Osteoblast (primary cell): ENCODE results near the gene SNX24. TPM values are rescaled to one million over a fixed set of nuclear protein-coding genes. Genes with fewer than 3 reads are reported as not detected.

Experiments used
- DNase-seq: peaks from one replicate; pipeline ENCODE4 v3.0.0; 2011; ENCODE audit warnings: low spot score, mixed read lengths; ENCODE audit not compliant: insufficient read length; ENCODE audit errors: missing footprints
- H2AFZ ChIP-seq: 2 replicates; pipeline ENCODE4 v1.6.0; 2011; ENCODE audit warnings: mild to moderate bottlenecking, low read length
- H3K27ac ChIP-seq: 2 replicates; pipeline ENCODE4 v1.5.1; 2011; ENCODE audit warnings: mild to moderate bottlenecking, low read depth, low read length, moderate library complexity
- H3K27me3 ChIP-seq: 2 replicates; pipeline ENCODE4 v1.6.0; 2012; ENCODE audit warnings: mild to moderate bottlenecking, control low read depth, inconsistent platforms, low read length, moderate library complexity; ENCODE audit not compliant: insufficient read depth
- H3K36me3 ChIP-seq: 2 replicates; pipeline ENCODE4 v1.5.1; 2011; ENCODE audit warnings: mild to moderate bottlenecking, low read length, control low read depth, moderate library complexity; ENCODE audit not compliant: insufficient read depth
- H3K4me1 ChIP-seq: 2 replicates; pipeline ENCODE4 v1.5.1; 2011; ENCODE audit warnings: mild to moderate bottlenecking, low read length, control low read depth, moderate library complexity; ENCODE audit not compliant: insufficient read depth
- H3K4me2 ChIP-seq: 2 replicates; pipeline ENCODE4 v1.6.0; 2011; ENCODE audit warnings: mild to moderate bottlenecking, low read length; ENCODE audit not compliant: insufficient read depth
- H3K4me3 ChIP-seq: fragments of 200-600 bp; sonication (generic); 3 replicates; pipeline ENCODE4 v1.5.1; 2012; ENCODE audit warnings: mild to moderate bottlenecking, low read length, inconsistent platforms; ENCODE audit not compliant: insufficient read depth
- H3K79me2 ChIP-seq: 2 replicates; pipeline ENCODE4 v1.6.0; 2012; ENCODE audit warnings: mild to moderate bottlenecking, low read length, control low read depth, inconsistent platforms; ENCODE audit not compliant: insufficient read depth
- H3K9me3 ChIP-seq: 2 replicates; pipeline ENCODE4 v1.5.1; 2011; ENCODE audit warnings: low read depth, low read length, control low read depth
- H4K20me1 ChIP-seq: 2 replicates; pipeline ENCODE4 v1.6.0; 2012; ENCODE audit warnings: mild to moderate bottlenecking, low read length, control low read depth; ENCODE audit not compliant: insufficient read depth
- total RNA-seq: library from RNA; depleted of rRNA; stranded (reverse); fragments of >200 nt; gene quantifications from 2 replicates; pipeline ENCODE4 v1.2.3, GENCODE V29; 2012
- TF ChIP-seq, protein P1 (sequence below): IDR thresholded peaks from 2 replicates; pipeline ENCODE4 v1.5.1; 2011; ENCODE audit warnings: mild to moderate bottlenecking, low read depth, low read length, moderate library complexity; ENCODE audit errors: extremely low read depth

The SNX24 gene
- total RNA-seq, 1 donor = 26.4 TPM

DNA sequence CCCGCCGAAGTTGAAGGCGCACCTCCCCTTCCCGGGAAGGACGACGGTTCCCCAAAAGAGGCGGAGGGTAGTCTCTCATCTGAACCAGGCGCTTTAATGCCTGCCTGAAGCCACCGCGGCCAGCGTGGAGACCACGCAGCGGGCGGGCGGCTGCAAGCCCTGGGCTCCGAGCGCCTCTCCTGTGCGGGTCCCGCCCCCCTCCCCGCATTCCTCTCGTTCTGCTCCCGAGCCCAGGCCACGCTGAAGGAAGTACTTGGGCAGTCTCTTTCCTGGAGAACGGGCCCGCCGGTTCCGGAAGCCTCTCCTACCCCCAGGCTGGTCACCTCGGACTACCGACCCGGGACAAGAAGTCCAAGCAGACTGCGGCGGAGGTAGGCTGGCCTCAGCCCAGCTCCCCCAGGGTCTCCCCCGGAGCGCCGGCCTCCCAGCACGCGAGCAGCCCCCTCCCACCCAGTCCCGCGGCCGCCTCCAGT is 190.5 kb downstream of the SNX24 start:
- Histone ChIP-seq H3K4me1 (peaks cover 7% of the 10 kb centered on the region), H3K4me2 (peak overlapping the region; percentile 89), H2AFZ (peak overlapping the region; percentile 92), H4K20me1 (peaks cover 17% of the 10 kb centered on the region), H3K36me3 (no peaks in the 10 kb centered on the region), H3K9me3 (no peaks in the 10 kb centered on the region), H3K27ac (no peak overlapping the region), H3K4me3 (peak overlapping the region; percentile 90), H3K79me2 (peaks cover 25% of the 10 kb centered on the region), H3K27me3 (no peaks in the 10 kb centered on the region)
- TF ChIP-seq, protein P1, sequence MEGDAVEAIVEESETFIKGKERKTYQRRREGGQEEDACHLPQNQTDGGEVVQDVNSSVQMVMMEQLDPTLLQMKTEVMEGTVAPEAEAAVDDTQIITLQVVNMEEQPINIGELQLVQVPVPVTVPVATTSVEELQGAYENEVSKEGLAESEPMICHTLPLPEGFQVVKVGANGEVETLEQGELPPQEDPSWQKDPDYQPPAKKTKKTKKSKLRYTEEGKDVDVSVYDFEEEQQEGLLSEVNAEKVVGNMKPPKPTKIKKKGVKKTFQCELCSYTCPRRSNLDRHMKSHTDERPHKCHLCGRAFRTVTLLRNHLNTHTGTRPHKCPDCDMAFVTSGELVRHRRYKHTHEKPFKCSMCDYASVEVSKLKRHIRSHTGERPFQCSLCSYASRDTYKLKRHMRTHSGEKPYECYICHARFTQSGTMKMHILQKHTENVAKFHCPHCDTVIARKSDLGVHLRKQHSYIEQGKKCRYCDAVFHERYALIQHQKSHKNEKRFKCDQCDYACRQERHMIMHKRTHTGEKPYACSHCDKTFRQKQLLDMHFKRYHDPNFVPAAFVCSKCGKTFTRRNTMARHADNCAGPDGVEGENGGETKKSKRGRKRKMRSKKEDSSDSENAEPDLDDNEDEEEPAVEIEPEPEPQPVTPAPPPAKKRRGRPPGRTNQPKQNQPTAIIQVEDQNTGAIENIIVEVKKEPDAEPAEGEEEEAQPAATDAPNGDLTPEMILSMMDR = no peak
- peak; percentile 94 for DNase-seq

DNA sequence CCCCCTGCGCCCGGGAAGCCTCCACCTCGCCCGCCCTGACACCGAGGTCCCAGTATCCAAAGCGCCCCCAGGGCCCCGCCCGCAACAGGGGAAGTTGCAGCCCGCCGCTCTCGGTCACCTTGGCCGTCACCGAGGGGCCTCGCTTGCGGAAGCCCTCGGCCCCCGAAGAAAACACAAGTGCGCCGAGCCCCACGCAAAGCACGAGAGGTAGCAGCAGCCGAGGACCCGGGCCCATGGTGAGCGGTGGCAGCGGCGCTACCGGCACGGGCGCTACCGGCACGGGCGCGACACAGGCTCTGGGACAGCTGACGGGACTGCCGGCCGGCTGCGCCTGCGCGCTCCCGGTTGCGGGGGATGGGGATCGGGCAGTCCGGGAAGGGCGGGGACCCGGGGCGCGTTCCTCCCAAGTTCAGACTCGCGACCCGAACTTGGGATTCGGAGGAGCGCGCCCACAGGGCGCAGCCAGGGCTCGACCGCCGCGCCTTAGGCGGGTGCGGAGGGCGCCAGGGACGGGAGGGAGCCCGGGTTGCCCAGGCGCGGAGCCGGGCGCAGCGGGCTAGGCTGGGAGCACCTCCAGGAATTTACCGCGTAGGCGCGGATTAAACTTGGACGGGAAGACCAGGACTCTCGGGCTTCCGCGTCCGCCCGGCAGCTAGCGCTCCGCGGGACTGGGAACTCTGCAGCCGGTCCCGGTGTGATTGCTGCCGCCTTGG is 191.1 kb downstream of the SNX24 start, which contains the start of gene PPIC:
Gene PPIC (minus strand): TSS at position 335 of the 713 bp plus-strand sequence. CDS start 100 bp downstream, at position 235.
- H3K36me3 ChIP-seq = no peaks in the 10 kb centered on the region
- peak within 1 kb of the TSS; percentile 89 for H3K4me2 ChIP-seq
- peaks cover 17% of the 10 kb centered on the region for H4K20me1 ChIP-seq
- H3K4me1 ChIP-seq = peaks cover 7% of the 10 kb centered on the region
- no peaks in the 10 kb centered on the region for H3K27me3 ChIP-seq
- TF ChIP-seq, protein P1 = no peak
- peak within 1 kb of the TSS; percentile 92 for H2AFZ ChIP-seq
- DNase-seq = peak; percentile 98
- H3K4me3 ChIP-seq = peak within 1 kb of the TSS; percentile 90
- H3K27ac ChIP-seq = peak within 1 kb of the TSS; percentile 60
- H3K79me2 ChIP-seq = peaks cover 21% of the 10 kb centered on the region
- no peaks in the 10 kb centered on the region for H3K9me3 ChIP-seq

DNA sequence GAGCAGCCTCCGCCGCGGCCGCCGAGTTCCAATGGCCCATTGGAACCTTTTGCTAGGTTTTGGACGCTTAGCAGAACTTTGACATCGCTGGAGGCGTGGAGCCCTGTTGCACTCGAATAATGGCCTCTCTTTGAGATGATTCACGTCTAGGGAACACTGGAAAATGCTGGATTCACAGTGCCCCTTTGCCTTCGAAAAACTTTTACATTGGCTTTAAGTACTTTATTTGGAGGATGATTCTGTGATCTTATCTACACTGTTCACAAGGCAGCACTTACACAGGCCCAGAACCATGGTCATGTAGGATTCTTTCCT is 191.6 kb downstream of the SNX24 start:
- H3K4me3 ChIP-seq = peak overlapping the region; percentile 90
- H3K4me2 ChIP-seq = peak overlapping the region; percentile 89
- TF ChIP-seq, protein P1 = no peak
- H4K20me1 ChIP-seq = peaks cover 17% of the 10 kb centered on the region
- peaks cover 19% of the 10 kb centered on the region for H3K79me2 ChIP-seq
- H3K4me1 ChIP-seq = peaks cover 7% of the 10 kb centered on the region
- no peaks in the 10 kb centered on the region for H3K36me3 ChIP-seq
- no peaks in the 10 kb centered on the region for H3K27me3 ChIP-seq
- DNase-seq = no peak
- H2AFZ ChIP-seq = peak overlapping the region; percentile 92
- peak overlapping the region; percentile 60 for H3K27ac ChIP-seq
- no peaks in the 10 kb centered on the region for H3K9me3 ChIP-seq

DNA sequence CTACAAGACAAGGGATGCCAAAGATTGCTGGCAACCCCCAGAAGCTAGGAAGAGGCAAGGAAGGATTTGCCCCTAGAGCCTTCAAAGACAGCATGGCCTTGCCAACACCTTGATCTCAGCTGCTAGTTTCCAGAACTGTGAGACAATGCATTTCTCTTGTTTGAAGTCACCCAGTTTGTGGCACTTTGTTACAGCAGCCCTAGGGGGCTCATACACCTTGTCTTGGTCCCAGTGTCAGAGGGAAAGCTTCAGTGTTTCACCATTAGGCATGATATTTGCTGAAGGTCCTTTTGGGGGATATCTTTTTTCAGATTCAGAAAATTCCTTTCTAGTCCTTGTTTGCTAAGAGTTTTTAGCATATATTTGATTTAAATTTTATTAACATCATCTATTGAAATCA is 194.3 kb downstream of the SNX24 start:
- Histone ChIP-seq H3K4me1 (peaks cover 7% of the 10 kb centered on the region), H2AFZ (no peak overlapping the region), H3K27ac (no peak overlapping the region), H3K27me3 (no peaks in the 10 kb centered on the region), H3K9me3 (no peaks in the 10 kb centered on the region), H3K36me3 (no peaks in the 10 kb centered on the region), H3K4me3 (no peak overlapping the region), H3K79me2 (peaks cover 8% of the 10 kb centered on the region), H4K20me1 (peaks cover 7% of the 10 kb centered on the region), H3K4me2 (no peak overlapping the region)
- TF ChIP-seq, protein P1 = no peak
- DNase-seq = no peak
